Mucosa of descending colon (tissue), 3 donors: Measurements from ENCODE around the gene ARHGEF1. TPM values are rescaled to one million over a fixed set of nuclear protein-coding genes. Genes with fewer than 3 reads are reported as not detected.

ENCODE experiments used
- ATAC-seq: fragments of 200-7000 bp; cut with Tn5 transposase; one replicate; pipeline ENCODE4 v1.9.1; 2020; ENCODE audit warnings: mild to moderate bottlenecking, moderate library complexity
- DNase-seq, 3 donors: peaks; one replicate each; pipeline ENCODE4 v3.0.0-alpha.2; 2020
- H3K36me3 ChIP-seq: fragments of 200-600 bp; one replicate; pipeline ENCODE4 v1.8.0; 2021; ENCODE audit warnings: low read depth, mild to moderate bottlenecking
- H3K4me1 ChIP-seq: fragments of 200-600 bp; one replicate; pipeline ENCODE4 v1.8.0; 2021; ENCODE audit warnings: low read depth, mild to moderate bottlenecking
- H3K4me3 ChIP-seq: fragments of 200-600 bp; one replicate; pipeline ENCODE4 v1.8.0; 2021; ENCODE audit warnings: mild to moderate bottlenecking
- H3K9me3 ChIP-seq: fragments of 200-600 bp; one replicate; pipeline ENCODE4 v1.8.0; 2021; ENCODE audit warnings: mild to moderate bottlenecking
- intact Hi-C, 2 donors: fragments of 100-400 bp; cut with DNase I in 1 of 2; cut with micrococcal nuclease in 1 of 2; formaldehyde crosslinking; loops; one replicate each; pipeline versions ENCODE4 v1.11.0 to v1.11.1; 2022; cut with DNase I, micrococcal nuclease
- total RNA-seq, 3 donors: library from RNA; stranded (reverse); fragmentation: NEBNext Ultra II Directional in 2 of 3; extraction: Animal tissue kit (Norgen Biotek cat#: 25700) in 2 of 3; gene quantifications; one replicate each; pipeline versions ENCODE4 v1.2.1 to v1.2.4, GENCODE V29; 2021 to 2023
- TF ChIP-seq, protein P1 (sequence below): fragments of 200-600 bp; IDR thresholded peaks from one replicate; pipeline ENCODE4 v1.8.0; 2022; ENCODE audit warnings: antibody characterized with exemption, mild to moderate bottlenecking
- donor health status: DM: no; HTN: no; CAD: no; lungs with moderate emphysema.
- donor health status: DM: no; HTN: no; CAD: no.
- donor health status: DM: no; HTN: yes; CAD: no.

Gene ARHGEF1
- total RNA-seq, 3 donors from 2014 or later, result 84.9 to 125 (median 92.3) TPM

DNA sequence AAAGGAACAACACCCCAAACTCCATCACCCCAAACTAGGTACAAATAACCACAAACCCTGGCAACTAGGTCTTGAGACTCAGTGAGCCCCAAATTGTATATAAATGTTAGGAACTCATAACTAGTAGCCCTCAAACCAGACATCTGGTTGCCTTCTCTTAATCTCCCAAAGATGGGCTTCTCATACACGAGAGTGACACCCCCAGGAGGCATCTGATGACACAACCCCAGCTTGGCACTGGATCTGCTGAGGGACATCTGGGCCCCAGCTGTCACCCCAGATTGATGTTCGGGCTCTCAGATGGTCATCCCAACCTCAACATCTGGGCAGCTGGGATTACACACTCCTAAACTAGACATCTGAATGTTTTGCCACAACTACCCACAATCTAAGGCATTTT lies 61.4 kb downstream of the ARHGEF1 start:
- DNase-seq (no peak), ATAC-seq (no peak)
- H3K36me3 ChIP-seq, result no peaks in the 10 kb centered on the region
- H3K4me3 ChIP-seq, result no peak overlapping the region
- intact Hi-C loops, result no loop called here
- TF ChIP-seq, protein P1, sequence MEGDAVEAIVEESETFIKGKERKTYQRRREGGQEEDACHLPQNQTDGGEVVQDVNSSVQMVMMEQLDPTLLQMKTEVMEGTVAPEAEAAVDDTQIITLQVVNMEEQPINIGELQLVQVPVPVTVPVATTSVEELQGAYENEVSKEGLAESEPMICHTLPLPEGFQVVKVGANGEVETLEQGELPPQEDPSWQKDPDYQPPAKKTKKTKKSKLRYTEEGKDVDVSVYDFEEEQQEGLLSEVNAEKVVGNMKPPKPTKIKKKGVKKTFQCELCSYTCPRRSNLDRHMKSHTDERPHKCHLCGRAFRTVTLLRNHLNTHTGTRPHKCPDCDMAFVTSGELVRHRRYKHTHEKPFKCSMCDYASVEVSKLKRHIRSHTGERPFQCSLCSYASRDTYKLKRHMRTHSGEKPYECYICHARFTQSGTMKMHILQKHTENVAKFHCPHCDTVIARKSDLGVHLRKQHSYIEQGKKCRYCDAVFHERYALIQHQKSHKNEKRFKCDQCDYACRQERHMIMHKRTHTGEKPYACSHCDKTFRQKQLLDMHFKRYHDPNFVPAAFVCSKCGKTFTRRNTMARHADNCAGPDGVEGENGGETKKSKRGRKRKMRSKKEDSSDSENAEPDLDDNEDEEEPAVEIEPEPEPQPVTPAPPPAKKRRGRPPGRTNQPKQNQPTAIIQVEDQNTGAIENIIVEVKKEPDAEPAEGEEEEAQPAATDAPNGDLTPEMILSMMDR, result no peak
- no peaks in the 10 kb centered on the region for H3K9me3 ChIP-seq
- H3K4me1 ChIP-seq, result peaks cover 8% of the 10 kb centered on the region

DNA sequence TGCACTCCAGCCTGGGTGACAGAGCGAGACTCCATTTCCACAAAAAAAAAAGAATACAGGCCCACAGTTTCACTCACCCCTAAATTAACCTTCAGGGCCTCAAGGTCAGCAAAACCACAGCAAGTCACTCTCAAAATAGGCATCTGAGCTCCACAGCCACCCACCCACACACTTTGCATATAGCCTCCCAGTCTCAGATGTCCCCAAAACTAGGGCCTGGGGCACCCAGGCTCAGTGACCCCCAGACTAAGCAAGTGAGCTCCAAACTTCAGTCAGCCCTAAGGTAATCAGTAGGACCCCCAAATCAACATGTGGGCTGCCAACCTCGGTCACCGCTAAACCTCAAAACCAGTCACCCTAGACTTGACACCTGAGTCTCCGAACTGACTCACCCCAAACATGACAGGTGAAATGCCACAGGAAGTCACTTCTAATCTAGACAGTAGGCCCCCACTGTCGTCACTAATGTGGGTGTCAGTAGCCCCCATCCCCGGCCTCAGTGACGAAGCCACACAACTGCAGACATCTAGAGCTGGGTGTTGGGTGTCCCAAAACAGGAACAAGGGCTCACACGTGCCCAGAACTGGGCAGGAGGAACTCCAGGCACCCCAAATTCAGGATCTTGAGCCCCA lies 62.3 kb downstream of the ARHGEF1 start:
- intact Hi-C loops, result no loop called here
- DNase-seq, result peak; percentile 67 to 86 (median 72)
- Histone ChIP-seq H3K4me1 (peaks cover 8% of the 10 kb centered on the region), H3K4me3 (no peak overlapping the region), H3K9me3 (no peaks in the 10 kb centered on the region), H3K36me3 (no peaks in the 10 kb centered on the region)
- TF ChIP-seq, protein P1, result no peak
- peak; percentile 88 for ATAC-seq

DNA sequence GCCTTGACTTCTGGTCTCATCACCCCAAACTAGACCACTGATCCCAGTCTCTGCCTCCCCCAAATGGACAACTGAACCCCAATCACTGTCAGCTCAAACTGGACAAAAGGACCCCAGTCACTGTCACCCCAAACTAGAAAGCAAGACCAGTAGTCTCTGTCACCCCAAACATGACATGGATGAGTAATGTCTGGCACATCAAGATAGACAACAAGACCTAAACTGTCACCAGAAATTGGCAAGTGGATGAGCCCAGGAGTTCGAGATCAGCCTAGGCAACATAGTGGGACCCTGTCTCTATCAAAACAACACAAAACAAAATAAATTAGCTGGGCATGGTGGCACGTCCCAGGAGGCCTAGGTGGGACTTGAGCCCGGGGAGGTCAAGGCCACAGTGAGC lies 64.1 kb downstream of the ARHGEF1 start:
- DNase-seq (no peak), ATAC-seq (no peak)
- H3K36me3 ChIP-seq, result no peaks in the 10 kb centered on the region
- H3K4me3 ChIP-seq, result no peak overlapping the region
- H3K4me1 ChIP-seq, result no peaks in the 10 kb centered on the region
- intact Hi-C loops, result no loop called here
- H3K9me3 ChIP-seq, result no peaks in the 10 kb centered on the region
- TF ChIP-seq, protein P1, result no peak

DNA sequence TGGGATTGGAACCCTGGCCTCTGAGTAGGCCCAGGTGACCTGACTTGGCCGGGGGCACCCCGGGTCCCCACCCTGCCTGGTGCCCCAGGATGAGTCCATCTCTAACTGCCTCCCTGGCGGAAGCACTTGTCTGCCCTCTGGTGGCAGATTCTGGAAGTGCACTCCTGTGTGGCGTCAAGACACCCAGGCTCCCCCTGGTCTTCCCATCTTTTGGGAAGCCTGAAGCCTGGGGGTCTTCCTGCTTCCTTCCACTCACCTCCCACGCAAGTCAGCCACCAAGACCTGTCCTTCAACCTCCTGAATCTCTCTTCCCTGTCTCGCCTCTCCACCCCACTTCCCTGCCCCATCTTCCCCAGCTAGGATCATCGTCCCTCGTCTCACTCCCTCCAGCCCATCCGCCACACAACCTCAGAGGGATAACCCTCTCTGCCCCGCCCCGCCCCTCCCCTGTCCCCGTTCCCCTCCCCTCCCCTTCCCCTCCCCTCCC lies 68.7 kb downstream of the ARHGEF1 start:
- Histone ChIP-seq H3K4me1 (peaks cover 7% of the 10 kb centered on the region), H3K9me3 (no peaks in the 10 kb centered on the region), H3K36me3 (no peaks in the 10 kb centered on the region), H3K4me3 (no peak overlapping the region)
- ATAC-seq (peak; percentile 82), DNase-seq (peak; percentile 78 to 92 (median 90))
- intact Hi-C loops, result loop anchor here (5.0 kb wide), 1 partner anchor 79 kb away; no protein-coding TSS in a partner anchor
- TF ChIP-seq, protein P1, result peak; percentile 99

DNA sequence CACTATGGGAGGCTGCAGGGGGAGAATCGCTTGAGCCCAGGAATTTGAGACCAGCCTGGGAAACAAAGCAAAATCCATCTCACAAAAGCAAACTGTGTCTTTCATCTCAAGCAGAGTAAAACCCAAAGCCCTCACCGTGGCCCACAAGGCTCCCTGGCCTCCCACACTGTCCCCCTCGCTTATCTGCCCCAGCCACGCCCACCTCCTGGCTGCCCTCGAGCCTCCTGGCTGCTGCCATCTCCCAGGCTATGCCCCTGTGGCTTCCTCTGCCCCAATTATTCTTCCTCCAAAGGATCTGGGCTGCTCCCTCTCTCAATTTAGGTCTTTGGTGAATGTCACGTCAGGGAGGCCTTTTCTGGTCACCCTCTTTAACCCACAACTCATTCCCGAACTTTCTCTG lies 72.5 kb downstream of the ARHGEF1 start:
- intact Hi-C loops, result no loop called here

More for the DNA sequence above, 72.5 kb downstream of the ARHGEF1 start:
- Histone ChIP-seq H3K4me3 (no peak overlapping the region), H3K36me3 (no peaks in the 10 kb centered on the region), H3K9me3 (no peaks in the 10 kb centered on the region), H3K4me1 (peaks cover 18% of the 10 kb centered on the region)
- TF ChIP-seq, protein P1, result no peak
- DNase-seq (no peak), ATAC-seq (no peak)
